Stimulated activated CD4-positive, alpha-beta T cell treated with anti-CD3 and anti-CD28 coated beads, Interleukin-1b, Interleukin-23, amount 100 ng/mL, for 48 hours (primary cell): ENCODE measurements around the gene RNU5D-1.
"Not testable (repeated sequence)": the region's sequence is repeated elsewhere in the genome, so short reads cannot be mapped to it uniquely, and the experiment has no call there.

Source experiments
- DNase-seq: peaks from one replicate; pipeline ENCODE4 v3.0.0-alpha.2; 2020

The RNU5D-1 gene

GRCh38 chr1:44730741-44731512 lies at the start of gene RNU5D-1:
RNU5D-1 (minus strand) TSS chr1:44731170.
- DNase-seq, result peak; percentile 94

GRCh38 chr1:44780583-44781121 lies 49.7 kb upstream of the RNU5D-1 start:
- no peak for DNase-seq

GRCh38 chr1:44778705-44779576 lies 48.0 kb upstream of the RNU5D-1 start:
- no peak for DNase-seq

GRCh38 chr1:44777969-44778635 lies 47.1 kb upstream of the RNU5D-1 start:
- DNase-seq, result no peak

- DNase-seq, result no peak
Observed at GRCh38 chr1:44777547-44777946, 46.6 kb upstream of the RNU5D-1 start.

GRCh38 chr1:44776730-44777068 lies 45.7 kb upstream of the RNU5D-1 start:
- DNase-seq, result no peak

GRCh38 chr1:44775930-44776729 lies 45.2 kb upstream of the RNU5D-1 start:
- DNase-seq, result peak; percentile 32

- DNase-seq, result peak; percentile 91
Observed at GRCh38 chr1:44775078-44775929, 44.3 kb upstream of the RNU5D-1 start, which contains the start of gene RPS8. RPS8 (plus strand) TSS chr1:44775540; CDS start chr1:44775597, 57 bp downstream.

- not testable (repeated sequence) for DNase-seq
Observed at GRCh38 chr1:44766421-44766820, 35.5 kb upstream of the RNU5D-1 start.

- DNase-seq, result no peak
Observed at GRCh38 chr1:44760876-44761275, 29.9 kb upstream of the RNU5D-1 start.

- no peak for DNase-seq
Observed at GRCh38 chr1:44759077-44759476, 28.1 kb upstream of the RNU5D-1 start.

GRCh38 chr1:44757420-44757819 lies 26.4 kb upstream of the RNU5D-1 start:
- DNase-seq, result no peak

- no peak for DNase-seq
Observed at GRCh38 chr1:44747878-44748277, 16.9 kb upstream of the RNU5D-1 start.

GRCh38 chr1:44743211-44743610 lies 12.2 kb upstream of the RNU5D-1 start:
- no peak for DNase-seq

GRCh38 chr1:44740179-44740617 lies 9.2 kb upstream of the RNU5D-1 start:
- no peak for DNase-seq

GRCh38 chr1:44739307-44740178 lies 8.6 kb upstream of the RNU5D-1 start, which contains the start of gene KIF2C:
KIF2C (plus strand) TSS chr1:44739837; CDS start chr1:44739933, 96 bp downstream.
- DNase-seq, result peak; percentile 97

- DNase-seq, result not testable (repeated sequence)
Observed at GRCh38 chr1:44738953-44739306, 8.0 kb upstream of the RNU5D-1 start.

- DNase-seq, result no peak
Observed at GRCh38 chr1:44735992-44736391, 5.0 kb upstream of the RNU5D-1 start.

- no peak for DNase-seq
Observed at GRCh38 chr1:44733784-44734183, 2.8 kb upstream of the RNU5D-1 start.

- no peak for DNase-seq
Observed at GRCh38 chr1:44733365-44733764, 2.4 kb upstream of the RNU5D-1 start.
